NOMO-1 treated with dmso at 0.1 percent for 144 hours (cell line): ENCODE measurements around the gene ZFHX3.
"Not testable (repeated sequence)": the region's sequence is repeated elsewhere in the genome, so short reads cannot be mapped to it uniquely, and the experiment has no call there.

Experiments
- DNase-seq: peaks from one replicate; lab custom pipeline; 2025; ENCODE audit not compliant: unreplicated experiment; lab: John Stamatoyannopoulos, UW

The ZFHX3 gene, protein sequence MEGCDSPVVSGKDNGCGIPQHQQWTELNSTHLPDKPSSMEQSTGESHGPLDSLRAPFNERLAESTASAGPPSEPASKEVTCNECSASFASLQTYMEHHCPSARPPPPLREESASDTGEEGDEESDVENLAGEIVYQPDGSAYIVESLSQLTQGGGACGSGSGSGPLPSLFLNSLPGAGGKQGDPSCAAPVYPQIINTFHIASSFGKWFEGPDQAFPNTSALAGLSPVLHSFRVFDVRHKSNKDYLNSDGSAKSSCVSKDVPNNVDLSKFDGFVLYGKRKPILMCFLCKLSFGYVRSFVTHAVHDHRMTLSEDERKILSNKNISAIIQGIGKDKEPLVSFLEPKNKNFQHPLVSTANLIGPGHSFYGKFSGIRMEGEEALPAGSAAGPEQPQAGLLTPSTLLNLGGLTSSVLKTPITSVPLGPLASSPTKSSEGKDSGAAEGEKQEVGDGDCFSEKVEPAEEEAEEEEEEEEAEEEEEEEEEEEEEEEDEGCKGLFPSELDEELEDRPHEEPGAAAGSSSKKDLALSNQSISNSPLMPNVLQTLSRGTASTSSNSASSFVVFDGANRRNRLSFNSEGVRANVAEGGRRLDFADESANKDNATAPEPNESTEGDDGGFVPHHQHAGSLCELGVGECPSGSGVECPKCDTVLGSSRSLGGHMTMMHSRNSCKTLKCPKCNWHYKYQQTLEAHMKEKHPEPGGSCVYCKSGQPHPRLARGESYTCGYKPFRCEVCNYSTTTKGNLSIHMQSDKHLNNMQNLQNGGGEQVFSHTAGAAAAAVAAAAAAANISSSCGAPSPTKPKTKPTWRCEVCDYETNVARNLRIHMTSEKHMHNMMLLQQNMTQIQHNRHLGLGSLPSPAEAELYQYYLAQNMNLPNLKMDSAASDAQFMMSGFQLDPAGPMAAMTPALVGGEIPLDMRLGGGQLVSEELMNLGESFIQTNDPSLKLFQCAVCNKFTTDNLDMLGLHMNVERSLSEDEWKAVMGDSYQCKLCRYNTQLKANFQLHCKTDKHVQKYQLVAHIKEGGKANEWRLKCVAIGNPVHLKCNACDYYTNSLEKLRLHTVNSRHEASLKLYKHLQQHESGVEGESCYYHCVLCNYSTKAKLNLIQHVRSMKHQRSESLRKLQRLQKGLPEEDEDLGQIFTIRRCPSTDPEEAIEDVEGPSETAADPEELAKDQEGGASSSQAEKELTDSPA (N-terminal part only)

DNA sequence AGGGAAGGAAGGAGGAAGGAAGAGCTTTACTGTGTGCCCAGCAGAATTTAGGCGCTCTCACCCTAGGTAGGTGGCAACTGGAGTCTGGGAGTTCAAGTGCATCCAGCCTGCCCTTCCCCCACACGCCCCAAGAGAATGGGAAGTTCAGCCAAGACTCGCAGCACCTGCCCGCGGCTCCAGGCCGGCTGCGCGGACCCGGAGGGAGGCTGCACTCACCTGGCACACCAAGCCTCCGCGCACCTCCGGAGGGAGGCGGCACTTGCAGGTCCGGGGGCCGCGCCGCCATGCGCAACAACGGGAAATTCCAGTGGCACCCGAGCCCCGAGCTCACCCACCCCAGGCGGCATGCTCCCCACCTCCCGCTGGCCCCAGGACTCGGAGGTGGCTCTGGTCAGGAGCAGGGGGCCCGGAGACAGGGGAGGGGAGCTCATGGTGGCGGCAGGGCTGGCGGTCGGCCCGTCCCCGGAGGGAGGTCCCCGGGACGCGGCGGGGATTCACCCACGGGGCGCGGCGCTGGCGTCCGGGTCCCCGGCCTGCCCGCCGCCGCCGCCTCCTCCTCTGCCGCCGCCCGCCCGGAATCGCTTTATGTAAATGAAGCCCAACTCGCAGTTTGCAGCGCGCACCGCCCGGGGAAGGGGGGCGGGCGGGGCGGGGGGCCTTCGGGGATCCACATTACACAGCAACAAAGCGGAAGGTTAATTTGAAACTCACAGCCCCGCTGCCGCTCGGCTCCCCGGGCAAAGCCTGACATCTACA is at the start of gene ZFHX3:
ZFHX3 (minus strand) TSS at position 593 of the 756 bp plus-strand sequence. CDS start 87,983 bp downstream, outside the sequence.
- no peak for DNase-seq

DNA sequence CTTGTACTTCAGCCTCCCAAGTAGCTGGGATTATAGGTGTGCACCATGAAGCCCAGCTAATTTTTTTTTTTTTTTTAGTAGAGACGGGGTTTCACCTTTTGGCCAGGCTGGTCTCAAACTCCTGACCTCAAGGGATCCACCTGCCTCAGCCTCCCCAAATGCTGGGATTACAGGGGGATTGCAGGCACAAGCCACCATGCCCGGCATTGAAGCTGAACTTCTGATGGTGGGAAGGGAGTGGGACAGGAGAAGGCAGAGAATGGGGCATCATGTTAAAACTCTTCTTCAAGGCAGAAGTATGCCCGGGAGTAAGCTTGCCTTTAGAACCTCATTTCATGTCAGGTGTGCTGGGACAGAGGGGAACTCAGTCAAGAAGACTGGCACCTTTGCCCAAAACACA is 48.6 kb upstream of the ZFHX3 start:
- no peak for DNase-seq

DNA sequence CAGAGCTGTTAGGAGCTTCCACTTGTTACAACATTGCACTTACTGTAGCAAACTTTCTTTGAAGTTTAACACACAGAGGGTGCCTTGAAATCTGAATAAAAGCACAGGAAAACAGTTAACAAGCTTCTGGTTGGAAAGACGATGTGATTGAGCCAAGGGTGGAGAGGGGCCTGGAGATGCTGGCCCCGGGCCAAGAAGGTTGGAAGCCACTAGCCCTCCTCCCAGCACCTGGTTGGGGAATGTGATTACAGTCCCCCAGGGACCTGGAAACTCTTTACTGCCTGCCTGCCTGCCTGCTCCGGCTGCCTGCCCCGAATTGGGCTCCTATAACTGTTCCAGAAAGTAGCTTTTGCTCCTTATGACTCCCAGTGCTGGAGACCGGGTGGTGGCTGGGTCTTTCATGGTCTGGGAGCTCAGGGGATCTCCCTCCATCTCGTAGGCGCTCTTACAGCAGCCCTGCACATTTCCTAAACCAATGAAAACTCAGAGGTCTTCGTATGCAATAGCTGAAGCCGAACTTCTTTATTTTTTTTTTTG is 48.0 kb upstream of the ZFHX3 start:
- no peak for DNase-seq

DNA sequence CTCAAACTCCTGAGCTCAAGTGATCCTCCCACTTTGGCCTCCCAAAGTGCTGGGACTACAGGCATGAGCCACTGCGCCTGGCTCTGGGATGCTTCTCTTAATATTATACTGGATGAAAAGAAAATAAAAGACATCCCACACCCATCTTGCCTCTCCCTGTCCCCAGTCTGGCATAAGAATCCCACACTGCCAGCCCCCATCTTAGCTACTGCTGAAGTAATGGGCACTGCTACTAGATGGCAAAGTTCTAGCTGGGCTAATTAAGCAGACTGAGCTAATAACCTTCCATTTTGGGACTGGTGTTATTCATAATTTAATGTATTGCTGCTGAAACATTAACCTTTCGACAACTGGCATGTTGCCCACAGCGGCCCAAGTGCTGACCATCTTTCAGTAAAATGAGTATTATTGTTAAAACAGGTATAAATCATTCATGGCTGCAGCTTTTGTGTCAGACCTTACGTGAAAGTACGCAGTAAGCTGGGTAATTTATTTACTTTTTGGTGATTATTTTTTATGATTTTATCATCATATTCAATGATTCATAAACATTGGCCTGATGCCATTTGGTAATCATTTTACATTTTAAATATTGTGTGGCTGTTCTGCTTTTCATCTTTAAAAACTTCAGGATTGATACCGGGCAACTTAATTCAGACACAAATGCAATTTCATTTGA is 47.4 kb upstream of the ZFHX3 start:
- DNase-seq, result no peak

DNA sequence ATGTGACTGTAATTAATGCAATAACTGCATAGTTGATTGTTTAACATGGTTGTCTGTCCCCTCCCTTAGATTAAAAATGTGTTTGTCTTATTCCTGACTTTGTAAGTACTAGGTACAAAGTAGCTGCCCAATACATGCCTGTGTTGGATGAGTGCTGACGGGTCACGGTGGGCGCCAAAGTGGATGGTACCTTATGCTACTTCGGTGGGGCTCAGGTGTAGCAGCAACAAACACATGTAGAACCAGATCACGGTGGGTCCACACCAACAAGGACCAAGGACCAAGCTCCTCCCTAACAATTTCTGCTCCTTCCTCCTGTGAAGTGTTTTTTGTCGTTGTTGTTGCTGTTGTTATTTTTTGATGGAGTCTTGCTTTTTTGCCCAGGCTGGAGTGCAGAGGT is 46.4 kb upstream of the ZFHX3 start:
- DNase-seq, result no peak

DNA sequence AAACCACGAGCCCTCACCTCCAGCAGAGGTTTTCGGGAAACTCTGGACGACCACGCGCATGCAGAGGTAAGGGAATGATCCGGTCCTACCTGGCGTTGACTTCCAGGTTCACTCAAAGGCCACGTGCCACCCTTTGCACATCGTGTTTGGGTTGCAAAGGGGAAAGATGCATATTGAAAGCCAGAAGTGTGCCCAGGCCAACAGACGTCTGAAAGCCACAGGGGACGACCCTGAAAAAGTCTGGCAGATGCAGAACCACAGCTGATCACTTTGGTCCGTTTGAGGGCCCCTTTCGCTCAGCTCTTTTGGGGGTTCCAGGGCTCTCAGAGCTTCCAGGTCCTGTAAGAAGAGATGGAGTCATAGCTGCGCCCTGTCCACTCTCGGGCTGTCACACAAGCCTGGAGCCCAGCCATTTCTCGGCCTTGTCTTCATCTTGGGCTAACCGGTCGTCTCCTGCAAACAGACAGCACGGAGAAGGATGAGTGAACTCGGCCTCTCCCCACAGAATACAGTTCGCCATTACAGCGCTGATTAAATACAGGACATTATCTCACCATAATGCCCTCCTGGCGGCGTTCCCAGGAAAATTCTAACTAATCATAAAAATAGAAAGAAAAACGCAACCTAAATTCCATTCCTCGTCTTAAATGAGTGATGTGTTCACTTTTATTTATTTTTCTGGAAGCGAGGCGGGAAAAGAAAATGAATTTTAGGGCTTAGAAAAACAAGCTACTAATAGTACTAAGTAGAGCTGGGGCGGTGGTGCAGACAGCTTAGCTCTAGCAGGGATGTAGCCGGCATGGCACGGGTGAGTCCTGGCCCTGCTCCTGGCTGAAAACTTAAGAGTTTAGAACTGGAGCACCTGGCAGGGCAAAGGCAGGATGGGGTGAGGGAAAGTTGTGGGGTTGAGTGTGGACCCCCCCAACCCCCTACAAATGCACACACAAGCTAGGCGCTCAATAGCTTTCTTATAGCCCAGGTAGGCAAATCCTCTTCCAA is 45.5 kb upstream of the ZFHX3 start:
- DNase-seq, result no peak

DNA sequence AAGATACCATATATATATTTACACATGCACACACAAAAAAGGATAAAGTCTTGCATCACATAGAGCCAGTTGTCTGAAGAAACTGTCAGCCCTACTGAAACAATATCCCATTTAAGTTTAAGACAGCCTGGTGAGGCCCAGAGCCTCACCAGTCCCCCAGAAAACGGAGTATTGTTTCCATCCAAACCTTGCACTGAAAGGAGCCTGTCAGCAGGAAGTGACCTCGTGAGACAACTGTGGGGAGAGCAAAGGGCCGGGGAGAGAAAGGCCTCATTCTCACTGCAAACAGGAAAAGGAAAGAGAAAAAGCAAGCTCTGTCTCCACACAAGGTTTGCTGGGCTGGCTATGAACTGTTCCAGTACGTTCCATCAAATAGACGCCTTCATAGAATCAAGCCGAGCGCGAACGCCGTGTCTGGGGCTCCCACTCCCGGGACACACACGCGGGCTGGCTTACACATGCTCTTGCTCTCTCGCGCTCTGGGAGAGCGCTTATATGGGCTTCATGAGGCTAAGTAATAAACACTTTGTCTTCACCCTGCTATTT is 44.4 kb upstream of the ZFHX3 start:
- no peak for DNase-seq

DNA sequence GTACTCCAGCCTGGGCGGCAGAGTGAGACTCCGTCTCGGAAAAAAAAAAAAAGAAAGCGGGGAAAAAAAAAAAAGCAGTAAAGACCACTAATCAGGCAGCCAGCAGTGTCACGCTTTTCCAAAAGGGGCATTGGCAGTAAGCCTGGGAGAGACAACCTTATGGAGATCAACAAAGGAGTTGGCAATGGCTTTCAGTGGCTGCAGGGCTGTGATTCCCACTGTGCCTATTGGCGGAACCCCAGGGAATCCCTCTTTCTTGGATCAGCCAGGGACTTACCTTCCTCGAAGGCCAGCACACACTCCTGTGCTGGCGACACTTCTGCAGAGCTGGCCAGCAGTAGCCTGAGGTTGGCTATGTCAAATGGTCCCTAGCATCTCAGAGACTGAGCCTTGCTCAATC is 43.2 kb upstream of the ZFHX3 start:
- no peak for DNase-seq

DNA sequence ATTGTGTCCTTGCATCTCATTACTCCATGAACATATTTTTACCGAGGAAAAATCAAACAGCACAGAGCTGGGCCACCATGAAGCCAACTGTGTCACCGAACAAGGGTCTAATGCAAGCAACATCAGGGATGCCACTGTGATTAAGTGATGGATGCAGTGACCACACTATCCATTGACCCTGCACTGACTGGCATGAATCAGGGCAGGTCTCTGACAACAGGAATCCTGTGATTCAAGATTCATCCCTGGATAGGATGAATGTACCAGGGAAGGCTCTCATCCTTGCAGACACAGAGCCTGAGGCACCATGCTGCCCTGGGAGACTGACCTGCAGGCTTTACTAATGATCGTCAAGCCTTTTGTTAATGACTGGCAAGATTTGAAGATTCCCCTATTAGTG is 41.5 kb upstream of the ZFHX3 start:
- DNase-seq, result no peak

DNA sequence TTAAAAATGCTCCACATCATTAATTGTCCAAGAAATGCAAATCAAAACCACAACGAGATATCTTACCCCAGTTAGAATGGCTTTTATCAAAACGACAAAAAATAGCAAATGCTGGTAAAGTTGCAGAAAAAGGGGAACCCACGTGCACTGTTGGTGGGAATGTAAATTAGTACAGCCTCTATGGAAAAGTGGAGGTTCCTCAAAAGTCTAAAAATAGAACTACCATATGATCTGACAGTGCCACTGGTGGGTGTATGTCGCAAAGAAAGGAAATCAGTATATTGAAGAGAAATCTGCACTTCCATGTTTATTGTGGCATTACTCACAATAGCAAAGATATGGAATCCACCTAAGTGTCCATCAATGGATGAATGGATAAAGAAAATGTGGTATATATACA is 38.2 kb upstream of the ZFHX3 start:
- peak; percentile 39 for DNase-seq

DNA sequence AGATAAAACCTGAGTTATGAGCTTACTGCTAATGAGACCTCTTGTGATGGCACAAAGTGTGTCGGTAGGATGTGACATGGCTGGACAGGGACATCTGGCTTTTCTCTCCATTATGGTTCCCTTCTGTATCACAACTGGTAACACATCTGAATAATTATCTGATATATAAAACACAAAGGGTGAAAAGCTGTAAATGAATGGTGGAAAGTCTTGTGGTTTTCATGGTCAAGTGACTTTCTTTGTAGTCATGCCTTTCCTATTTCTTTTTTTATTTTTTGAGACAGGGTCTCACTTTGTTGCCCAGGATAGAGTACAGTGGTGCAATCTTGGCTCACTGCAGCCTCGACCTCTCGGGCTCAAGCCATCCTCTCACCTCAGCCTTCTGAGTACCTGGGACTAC is 35.3 kb upstream of the ZFHX3 start:
- DNase-seq, result no peak

DNA sequence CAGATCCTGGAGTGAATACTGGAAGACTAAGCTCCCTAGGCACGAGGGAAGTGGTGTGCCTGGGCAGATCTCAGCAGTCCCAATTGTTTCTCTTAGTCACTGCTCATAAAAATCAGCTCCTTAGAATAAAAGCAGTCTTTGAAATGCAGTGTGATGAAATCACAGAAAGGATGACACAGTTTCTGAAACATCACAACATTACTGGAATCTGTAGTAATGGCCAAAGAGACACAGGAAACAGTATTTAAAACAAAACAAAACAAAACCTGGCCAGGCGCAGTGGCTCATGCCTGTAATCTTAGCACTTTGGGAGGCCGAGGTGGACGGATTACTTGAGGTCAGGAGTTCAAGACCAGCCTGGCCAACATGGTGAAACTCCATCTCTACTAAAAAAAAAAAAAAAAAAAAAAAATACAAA is 34.7 kb upstream of the ZFHX3 start:
- DNase-seq, result not testable (repeated sequence)

DNA sequence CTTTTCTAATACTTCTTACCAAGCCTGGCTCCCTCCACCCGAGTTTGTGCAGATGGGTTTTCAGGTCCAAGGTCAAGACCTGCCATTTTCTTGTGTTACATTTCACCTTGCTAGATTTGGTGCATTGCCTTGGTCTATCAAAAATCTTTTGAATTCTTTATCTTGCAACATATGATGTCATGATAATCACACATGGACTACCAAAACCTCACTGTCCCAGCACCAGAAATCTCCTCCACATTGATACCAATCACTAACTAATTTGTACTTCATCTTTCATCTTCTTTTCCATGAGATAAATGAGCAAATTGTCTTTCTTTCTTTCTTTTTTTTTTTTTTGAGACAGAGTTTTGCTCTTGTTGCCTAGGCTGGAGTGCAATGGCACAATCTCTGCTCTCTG is 33.0 kb upstream of the ZFHX3 start:
- DNase-seq, result no peak

DNA sequence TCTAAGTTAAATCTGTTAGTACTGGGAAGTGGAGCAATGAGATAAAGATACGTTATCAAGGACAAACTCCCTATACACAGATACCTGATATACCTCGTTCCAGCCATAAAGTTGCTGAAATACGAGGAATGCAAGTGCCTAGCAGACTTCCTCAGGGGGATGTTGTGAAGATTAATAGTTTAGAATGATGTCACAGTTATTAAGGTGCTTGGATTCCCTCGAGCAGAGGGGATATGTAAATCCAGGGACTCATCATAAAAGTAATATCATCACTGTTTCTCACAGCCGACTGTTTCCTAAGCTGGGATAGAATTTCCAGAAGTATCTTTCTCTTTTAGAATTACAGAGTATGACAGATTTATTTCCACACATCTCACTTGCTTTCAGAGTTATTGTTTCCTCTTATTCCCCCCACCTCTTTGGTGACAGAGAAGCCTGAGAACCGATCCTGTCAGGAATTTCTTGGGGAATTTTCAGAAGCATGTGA is 28.4 kb upstream of the ZFHX3 start:
- no peak for DNase-seq

DNA sequence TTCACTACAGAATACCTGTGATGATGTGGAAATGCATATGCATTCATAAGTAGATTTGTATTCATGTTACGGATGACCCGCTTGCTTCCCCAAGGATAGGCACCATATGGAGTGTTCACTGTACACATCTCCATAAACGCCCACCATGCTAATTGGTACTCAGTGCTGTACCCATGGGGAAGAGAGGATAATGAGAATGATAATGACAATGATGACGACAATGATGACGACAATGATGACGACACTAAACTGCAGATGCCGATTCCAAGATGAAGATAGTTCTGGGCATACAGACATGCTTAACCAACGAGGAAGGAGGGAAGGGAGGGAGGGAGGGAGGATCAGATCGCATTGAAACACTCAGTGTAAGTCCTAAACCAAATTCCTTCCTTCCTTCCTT is 26.5 kb upstream of the ZFHX3 start:
- no peak for DNase-seq

DNA sequence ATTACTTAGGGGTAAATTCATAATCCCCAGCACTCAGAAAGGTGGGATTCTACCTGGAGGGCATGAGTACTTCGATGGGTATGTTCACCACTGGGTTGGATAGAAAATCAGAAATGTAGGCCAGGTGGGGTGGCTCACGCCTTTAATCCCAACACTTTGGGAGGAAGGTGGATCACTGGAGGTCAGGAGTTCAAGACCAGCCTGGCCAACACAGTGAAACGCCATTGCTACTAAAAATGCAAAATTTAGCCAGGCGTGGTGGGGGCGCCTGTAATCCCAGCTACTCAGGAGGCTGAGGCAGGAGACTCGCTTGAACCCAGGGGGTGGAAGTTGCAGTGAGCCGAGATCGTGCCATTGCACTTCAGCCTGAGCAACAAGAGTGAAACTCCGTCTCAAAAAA is 24.1 kb upstream of the ZFHX3 start:
- DNase-seq, result not testable (repeated sequence)

DNA sequence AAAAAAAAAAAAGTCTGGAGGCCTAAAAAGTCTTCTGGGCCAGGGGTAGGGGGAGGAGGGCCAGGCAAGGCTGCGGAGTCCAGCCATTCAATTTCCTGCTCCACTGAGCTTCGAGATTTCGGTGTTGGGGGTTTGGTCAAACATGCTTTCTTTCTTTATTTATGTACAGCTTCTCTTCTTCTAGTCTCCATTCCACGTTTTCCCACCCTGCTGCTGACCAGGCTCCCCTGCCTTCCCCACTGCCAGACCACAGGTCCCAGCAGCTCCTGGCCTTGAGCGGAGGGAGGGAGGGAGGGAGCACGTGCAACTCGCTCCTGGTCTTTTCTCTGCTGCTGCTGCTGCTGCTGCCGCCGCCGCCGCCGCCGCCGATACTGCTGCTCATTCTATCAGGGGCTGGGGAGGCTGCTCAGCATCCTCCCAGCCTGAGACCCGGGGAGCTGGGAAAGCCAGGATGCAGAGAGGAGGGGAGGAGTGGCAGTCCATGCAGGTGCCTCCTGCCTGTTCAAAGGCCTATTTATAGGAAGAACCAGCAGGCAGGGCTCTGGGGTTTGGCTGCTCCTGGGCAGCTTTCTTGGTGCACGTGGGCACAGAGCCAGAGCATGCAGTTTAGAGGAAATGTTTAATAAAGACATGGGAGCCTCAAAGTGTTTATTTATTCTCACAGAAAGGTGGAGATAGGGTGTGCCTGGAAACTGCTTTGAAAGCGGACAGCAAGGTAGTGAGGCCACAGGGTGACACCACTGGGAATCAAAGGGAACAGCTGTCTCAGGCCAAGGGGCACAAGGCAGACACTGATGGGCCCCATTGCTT is 23.4 kb upstream of the ZFHX3 start:
- no peak for DNase-seq
